SK-N-MC (cell line): Measurements from ENCODE around the gene AGAP1.

ENCODE experiments used
- EZH2 ChIP-seq: fragments of 200-600 bp; sonication (generic); IDR thresholded peaks from one replicate; pipeline ENCODE4 v1.6.1; 2017; ENCODE audit warnings: antibody characterized with exemption
- POLR2AphosphoS5 ChIP-seq: IDR thresholded peaks from 2 replicates; pipeline ENCODE4 v1.6.1; 2012; ENCODE audit warnings: mild to moderate bottlenecking, low read depth, low read length, borderline replicate concordance

DNA sequence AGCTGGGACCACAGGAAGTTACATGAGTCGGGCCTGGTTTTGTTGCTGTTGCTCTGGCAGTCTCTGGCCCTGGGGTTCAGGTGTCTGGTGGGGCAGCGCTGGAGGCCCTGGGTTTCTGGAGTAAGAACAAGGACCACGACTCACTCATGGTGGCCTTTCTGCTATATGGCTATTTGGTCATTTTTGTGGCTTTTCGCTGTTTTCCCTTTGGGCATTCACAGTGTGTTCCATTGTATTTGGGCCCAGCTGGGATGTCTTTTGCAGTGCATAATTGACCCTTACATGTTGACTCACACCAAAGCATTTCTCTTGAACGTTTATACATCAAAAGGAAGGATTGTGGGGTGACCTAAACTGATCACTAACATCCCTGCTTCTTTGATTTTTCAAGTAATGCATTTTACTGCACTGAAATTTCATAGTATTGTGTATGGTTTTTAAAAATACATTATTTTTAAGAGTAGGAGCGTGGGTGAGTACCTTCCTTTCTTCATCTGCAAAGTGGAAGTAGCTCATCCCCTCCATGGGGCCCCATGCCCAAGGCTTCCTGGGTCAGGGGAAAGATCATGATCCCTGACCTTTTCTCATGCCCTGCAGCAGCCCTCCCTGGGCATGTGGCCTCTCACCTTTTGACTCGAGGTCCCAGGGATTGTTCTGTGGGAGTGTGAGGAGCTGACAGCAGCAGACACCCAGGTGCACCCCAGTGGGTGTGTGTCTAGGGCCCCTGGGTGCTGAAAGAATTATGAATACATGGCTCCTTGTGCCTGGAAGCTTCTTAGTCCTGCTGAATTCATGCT, 225.5 kb downstream of the AGAP1 start:
- TF ChIP-seq EZH2 (no peak), POLR2AphosphoS5 (no peak)
